ENCODE results near the gene FAM163B.

- TF ChIP-seq CTCF (tag by site-specific recombination; IDR thresholded peaks at IDR 0.05) (no peak), ZNF146 (tag by site-specific recombination; IDR thresholded peaks at IDR 0.05) (no peak), ZNF426 (tag by site-specific recombination; IDR thresholded peaks at IDR 0.05) (no peak), ZNF311 (tag by site-specific recombination; IDR thresholded peaks at IDR 0.05; ENCODE audit: borderline replicate concordance) (no peak), ZNF76 (tag by site-specific recombination; IDR thresholded peaks at IDR 0.05; ENCODE audit: borderline replicate concordance, low read depth) (no peak), ZNF157 (tag by site-specific recombination; IDR thresholded peaks at IDR 0.05) (no peak), ZNF121 (tag by site-specific recombination; IDR thresholded peaks at IDR 0.05) (no peak), ZNF184 (tag by site-specific recombination; IDR thresholded peaks at IDR 0.05) (no peak), ZNF449 (tag by site-specific recombination; IDR thresholded peaks at IDR 0.05) (no peak), ZNF561 (tag by site-specific recombination; IDR thresholded peaks at IDR 0.05; ENCODE audit: borderline replicate concordance) (no peak), TRIM28 (IDR thresholded peaks at IDR 0.05; ENCODE audit: borderline replicate concordance, low read length) (no peak), ZNF350 (tag by site-specific recombination; IDR thresholded peaks at IDR 0.05) (no peak), ZNF791 (tag by site-specific recombination; IDR thresholded peaks at IDR 0.05) (no peak), ATF2 (tag by site-specific recombination; IDR thresholded peaks at IDR 0.05; ENCODE audit: low read depth) (no peak)
Measured at GRCh38 chr9:133542002-133542401, 67.2 kb downstream of the FAM163B start.
